Uterus (tissue), 4 donors: Measurements from ENCODE around the gene MRPS22. TPM values are rescaled to one million over a fixed set of nuclear protein-coding genes. Genes with fewer than 3 reads are reported as not detected.
A peak's percentile ranks its signal among the peaks of the same experiment; 100 is the strongest.
"Not testable (repeated sequence)": the region's sequence is repeated elsewhere in the genome, so short reads cannot be mapped to it uniquely, and the experiment has no call there.

ENCODE experiments used
- DNase-seq, 2 donors: peaks; one replicate each; pipeline ENCODE4 v3.0.0-alpha.2; 2019 to 2020
- H3K27ac ChIP-seq, 2 donors: fragments of 200-600 bp; sonication (generic); 1 replicate in 1 of 2; 2 replicates in 1 of 2; pipeline ENCODE4 v1.5.1; 2016 to 2018
- H3K27me3 ChIP-seq, 2 donors: fragments of 200-600 bp; sonication (generic); one replicate each; pipeline ENCODE4 v1.5.1; 2018 to 2019; ENCODE audit warnings: control low read depth in 1 of 2
- H3K36me3 ChIP-seq, 2 donors: fragments of 200-600 bp; sonication (generic); one replicate each; pipeline ENCODE4 v1.5.1; 2019; ENCODE audit warnings: control low read depth in 1 of 2
- H3K4me1 ChIP-seq, 2 donors: fragments of 200-600 bp; sonication (generic); one replicate each; pipeline ENCODE4 v1.5.1; 2018 to 2019; ENCODE audit warnings: control low read depth in 1 of 2
- H3K4me3 ChIP-seq, 2 donors: fragments of 200-600 bp; sonication (generic); 1 replicate in 1 of 2; 2 replicates in 1 of 2; pipeline ENCODE4 v1.5.1; 2018 to 2019; ENCODE audit warnings: mild to moderate bottlenecking in 1 of 2
- H3K9me3 ChIP-seq, 2 donors: fragments of 200-600 bp; sonication (generic); one replicate each; pipeline ENCODE4 v1.5.1; 2019; ENCODE audit warnings: control low read depth in 1 of 2
- CTCF ChIP-seq, 4 experiments: fragments of 200-600 bp in 2 of 4; fragments of 450-650 bp in 2 of 4; sonication (generic) in 2 of 4; IDR thresholded peaks; one replicate each; pipeline ENCODE4 v1.5.1; 2016 to 2019; ENCODE audit warnings: antibody characterized with exemption in 4 of 4, mild to moderate bottlenecking in 2 of 4, moderate library complexity in 1 of 4
- POLR2A ChIP-seq, 2 donors: fragments of 450-650 bp; IDR thresholded peaks; one replicate each; pipeline ENCODE4 v1.6.1; 2016; ENCODE audit warnings: antibody characterized with exemption in 2 of 2, mild to moderate bottlenecking in 1 of 2, moderate library complexity in 1 of 2
- intact Hi-C: fragments of 100-400 bp; cut with DNase I; formaldehyde crosslinking; loops from one replicate; pipeline ENCODE4 v1.15.1; 2023; ENCODE audit warnings: low total_unique reads
- small RNA-seq: library from RNA; depleted of rRNA; stranded (forward); fragments of <200 nt; gene quantifications from one replicate; pipeline ENCODE3, GENCODE V24; 2016
- total RNA-seq, 4 donors: library from RNA; depleted of rRNA in 3 of 4; stranded (reverse); fragments of >200 nt in 3 of 4; gene quantifications; one replicate each; pipeline versions ENCODE4 v1.1.0 to v1.2.4, GENCODE V29; 2014 to 2023
- donor health status: DM: yes; HTN: yes; CAD: no.

The MRPS22 gene
- total RNA-seq, 4 donors from 2014 or later, result 47.8 to 118 (median 76.5) TPM

GRCh38 chr3:139388821-139389551, 45.2 kb downstream of the MRPS22 start:
- Histone ChIP-seq H3K4me3 (peak overlapping the region; percentile 98 to 99), H3K27me3 (no peaks in the 10 kb centered on the region), H3K4me1 (peaks cover 2 to 16% of the 10 kb centered on the region in 2 donors), H3K9me3 (no peaks in the 10 kb centered on the region), H3K36me3 (no peaks in the 10 kb centered on the region), H3K27ac (peak overlapping the region; percentile 96 to 98)
- TF ChIP-seq CTCF (IDR thresholded peaks at IDR 0.05) (no peak), POLR2A (IDR thresholded peaks at IDR 0.05) (no peak)
- intact Hi-C loops, result no loop called here
- DNase-seq, result no peak

- no peaks in the 10 kb centered on the region for H3K27me3 ChIP-seq
- no peaks in the 10 kb centered on the region for H3K36me3 ChIP-seq
- peak within 1 kb of the TSS; percentile 98 to 99 for H3K4me3 ChIP-seq
- H3K9me3 ChIP-seq, result no peaks in the 10 kb centered on the region
- peaks cover 0 to 16% of the 10 kb centered on the region in 2 donors for H3K4me1 ChIP-seq
- TF ChIP-seq CTCF (IDR thresholded peaks at IDR 0.05), result peak in 2 of 4 experiments; percentile 14 to 15
- TF ChIP-seq POLR2A (IDR thresholded peaks at IDR 0.05), result peak; percentile 65 to 87
- peak within 1 kb of the TSS; percentile 96 to 98 for H3K27ac ChIP-seq
- intact Hi-C loops, result no loop called here
- peak; percentile 100 for DNase-seq
Measured at GRCh38 chr3:139389552-139390368, 45.9 kb downstream of the MRPS22 start, which contains the start of gene COPB2. TSS of gene COPB2 (minus strand) at chr3:139389647. CDS start at chr3:139389550, 97 bp downstream.

GRCh38 chr3:139394116-139394515, 50.3 kb downstream of the MRPS22 start:
- Histone ChIP-seq H3K27ac (no peak overlapping the region), H3K4me3 (no peak overlapping the region), H3K27me3 (no peaks in the 10 kb centered on the region), H3K9me3 (no peaks in the 10 kb centered on the region), H3K36me3 (no peaks in the 10 kb centered on the region), H3K4me1 (no peaks in the 10 kb centered on the region)
- TF ChIP-seq POLR2A (IDR thresholded peaks at IDR 0.05) (no peak), CTCF (IDR thresholded peaks at IDR 0.05) (no peak)
- intact Hi-C loops, result no loop called here
- DNase-seq, result no peak

GRCh38 chr3:139396707-139397106, 52.9 kb downstream of the MRPS22 start:
- Histone ChIP-seq H3K27ac (no peak overlapping the region), H3K4me3 (no peak overlapping the region), H3K36me3 (no peaks in the 10 kb centered on the region), H3K4me1 (no peaks in the 10 kb centered on the region), H3K9me3 (no peaks in the 10 kb centered on the region), H3K27me3 (no peaks in the 10 kb centered on the region)
- DNase-seq, result no peak
- intact Hi-C loops, result no loop called here
- TF ChIP-seq POLR2A (IDR thresholded peaks at IDR 0.05), result no peak
- no peak for TF ChIP-seq CTCF (IDR thresholded peaks at IDR 0.05)

GRCh38 chr3:139401155-139401554, 57.3 kb downstream of the MRPS22 start:
- H3K27me3 ChIP-seq, H3K9me3 ChIP-seq, H3K4me3 ChIP-seq, intact Hi-C loops, H3K36me3 ChIP-seq, DNase-seq, H3K4me1 ChIP-seq, H3K27ac ChIP-seq: not testable (repeated sequence)

Small RNA genes lying within 50 kb of the gene (small RNA-seq; reads per million reads assigned to genes)
- not detected for gene RF00026

Other genes starting within 250 kb of the MRPS22 start
- 100 to 1,000 TPM in 2 of 4 donors, 10 to 100 TPM in 2; 50.3 to 204 (median 86.5) TPM for gene COPB2, start 45.6 kb downstream of the MRPS22 start, total RNA-seq
- gene RBP2, start 132.5 kb downstream of the MRPS22 start, total RNA-seq, result not detected
- gene RBP1, start 195.7 kb downstream of the MRPS22 start, total RNA-seq, result 100 to 1,000 TPM in 1 of 4 donors, 10 to 100 TPM in 3; 14.9 to 119 (median 37.0) TPM